Epithelial cell of proximal tubule (primary cell): ENCODE measurements around the gene SH3TC2. TPM values are rescaled to one million over a fixed set of nuclear protein-coding genes. Genes with fewer than 3 reads are reported as not detected.
"Not testable (repeated sequence)": the region's sequence is repeated elsewhere in the genome, so short reads cannot be mapped to it uniquely, and the experiment has no call there.

Experiments
- DNase-seq: peaks from one replicate; pipeline ENCODE4 v3.0.0-alpha.2; 2011; ENCODE audit warnings: low read depth
- H3K4me3 ChIP-seq: 2 replicates; pipeline ENCODE4 v1.5.1; 2011; ENCODE audit warnings: low read depth, mild to moderate bottlenecking, low read length
- total RNA-seq: library from RNA; depleted of rRNA; stranded (reverse); fragments of >200 nt; gene quantifications from 2 replicates; pipeline ENCODE4 v1.2.3, GENCODE V29; 2015
- TF ChIP-seq, protein P1 (sequence below): conservative IDR thresholded peaks from 2 replicates; pipeline ENCODE4 v1.5.1; 2012; ENCODE audit warnings: low read depth, mild to moderate bottlenecking, low read length

SH3TC2 gene
- total RNA-seq, 1 donor from 2014 or later = 2.7 TPM

DNA sequence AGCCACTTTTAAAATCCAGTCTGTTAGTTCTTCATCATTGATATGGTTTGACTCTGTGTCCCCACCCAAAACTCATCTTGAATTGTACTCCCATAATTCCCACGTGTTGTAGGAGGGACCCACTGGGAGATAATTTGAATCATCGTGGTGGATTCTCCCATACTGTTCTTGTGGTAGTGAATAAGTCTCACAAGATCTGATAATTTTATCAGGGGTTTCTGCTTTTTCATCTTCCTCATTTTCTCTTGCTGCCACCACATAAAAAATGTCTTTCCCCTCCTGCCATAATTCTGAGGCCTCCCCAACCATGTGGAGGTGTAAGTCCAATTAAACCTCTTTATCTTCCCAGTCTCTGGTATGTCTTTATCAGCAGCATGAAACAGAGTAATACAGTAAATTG, 26.9 kb upstream of the SH3TC2 start:
- TF ChIP-seq, protein P1, sequence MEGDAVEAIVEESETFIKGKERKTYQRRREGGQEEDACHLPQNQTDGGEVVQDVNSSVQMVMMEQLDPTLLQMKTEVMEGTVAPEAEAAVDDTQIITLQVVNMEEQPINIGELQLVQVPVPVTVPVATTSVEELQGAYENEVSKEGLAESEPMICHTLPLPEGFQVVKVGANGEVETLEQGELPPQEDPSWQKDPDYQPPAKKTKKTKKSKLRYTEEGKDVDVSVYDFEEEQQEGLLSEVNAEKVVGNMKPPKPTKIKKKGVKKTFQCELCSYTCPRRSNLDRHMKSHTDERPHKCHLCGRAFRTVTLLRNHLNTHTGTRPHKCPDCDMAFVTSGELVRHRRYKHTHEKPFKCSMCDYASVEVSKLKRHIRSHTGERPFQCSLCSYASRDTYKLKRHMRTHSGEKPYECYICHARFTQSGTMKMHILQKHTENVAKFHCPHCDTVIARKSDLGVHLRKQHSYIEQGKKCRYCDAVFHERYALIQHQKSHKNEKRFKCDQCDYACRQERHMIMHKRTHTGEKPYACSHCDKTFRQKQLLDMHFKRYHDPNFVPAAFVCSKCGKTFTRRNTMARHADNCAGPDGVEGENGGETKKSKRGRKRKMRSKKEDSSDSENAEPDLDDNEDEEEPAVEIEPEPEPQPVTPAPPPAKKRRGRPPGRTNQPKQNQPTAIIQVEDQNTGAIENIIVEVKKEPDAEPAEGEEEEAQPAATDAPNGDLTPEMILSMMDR = no peak
- no peak for DNase-seq

DNA sequence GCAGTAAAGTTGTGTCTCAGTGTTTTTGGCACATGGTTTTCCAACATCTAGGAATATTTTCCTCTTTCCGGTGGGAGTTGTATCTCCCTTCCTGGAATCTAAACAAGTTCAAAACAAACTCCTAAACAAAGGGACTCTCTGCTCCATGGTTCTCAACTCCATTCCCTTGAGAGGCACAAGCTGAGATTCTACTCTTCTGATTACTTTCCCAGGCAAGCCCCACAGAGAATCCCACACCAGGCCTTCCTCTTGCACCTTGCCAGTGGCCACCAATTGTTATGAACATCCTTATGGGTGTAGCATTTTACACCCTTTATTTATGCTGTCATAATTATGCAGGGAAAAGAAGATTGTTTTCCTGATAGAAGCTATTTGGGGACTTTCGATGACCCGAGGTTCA, 25.8 kb upstream of the SH3TC2 start:
- TF ChIP-seq, protein P1 = no peak
- no peak for DNase-seq
- H3K4me3 ChIP-seq = no peak overlapping the region

More for the DNA sequence above, 26.9 kb upstream of the SH3TC2 start:
- H3K4me3 ChIP-seq = no peak overlapping the region

DNA sequence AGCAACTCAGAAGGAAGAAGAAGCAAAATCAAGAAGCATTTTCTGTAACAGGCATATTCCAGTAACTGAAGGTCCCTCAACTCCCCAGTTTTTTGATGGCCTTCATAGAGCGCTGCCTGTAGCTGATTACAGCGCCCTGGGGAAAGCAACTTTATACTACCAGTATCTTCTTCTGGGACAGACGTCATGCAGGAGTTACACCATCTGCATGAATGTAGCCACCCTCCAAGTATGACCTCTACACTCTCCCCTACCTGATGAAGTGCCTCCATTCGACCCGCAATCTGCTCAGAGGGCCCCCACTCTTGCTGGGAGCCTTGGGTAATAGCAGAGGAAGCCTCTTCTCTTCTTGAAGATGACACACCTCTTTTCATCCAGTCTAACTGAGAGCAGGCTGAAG, 21.0 kb upstream of the SH3TC2 start:
- DNase-seq = no peak
- TF ChIP-seq, protein P1 = no peak
- H3K4me3 ChIP-seq = no peak overlapping the region

DNA sequence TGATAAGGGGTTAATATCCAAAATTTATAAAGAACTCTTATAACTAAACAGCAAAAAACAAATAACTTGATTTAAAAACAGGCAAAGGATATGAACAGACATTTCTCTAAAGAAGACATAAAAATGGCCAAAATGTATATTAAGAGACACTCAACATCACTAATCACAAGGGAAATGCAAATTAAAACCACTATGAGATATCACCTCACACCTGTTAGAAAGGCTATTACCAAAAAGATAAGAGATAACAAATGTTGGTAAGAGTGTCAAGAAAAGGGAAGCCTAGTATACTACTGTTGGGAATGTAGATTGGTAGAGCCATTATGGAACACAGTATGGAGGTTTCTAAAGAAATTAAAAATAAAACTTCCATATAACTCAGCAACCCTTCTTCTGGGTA, 19.4 kb upstream of the SH3TC2 start:
- no peak for DNase-seq
- TF ChIP-seq, protein P1 = no peak
- H3K4me3 ChIP-seq = no peak overlapping the region

DNA sequence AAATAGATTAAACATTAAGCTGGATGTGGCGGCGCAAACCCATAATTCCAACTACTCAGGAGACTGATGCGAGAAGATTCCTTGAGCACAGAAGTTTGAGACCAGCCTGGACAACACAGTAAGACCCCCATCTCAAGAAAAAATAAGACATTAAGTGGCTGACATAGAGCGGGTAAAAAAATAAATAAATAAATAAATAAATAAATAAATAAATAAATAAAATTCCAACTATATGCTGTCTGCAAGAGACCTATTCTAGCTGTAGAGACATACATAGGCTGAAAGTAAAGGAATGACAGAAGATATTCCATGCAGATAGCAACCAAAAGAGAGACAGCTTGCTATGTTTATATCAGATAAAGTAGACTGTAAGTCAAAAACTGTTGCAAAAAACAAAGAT, 17.4 kb upstream of the SH3TC2 start:
- TF ChIP-seq, protein P1 = no peak
- no peak overlapping the region for H3K4me3 ChIP-seq
- DNase-seq = no peak

DNA sequence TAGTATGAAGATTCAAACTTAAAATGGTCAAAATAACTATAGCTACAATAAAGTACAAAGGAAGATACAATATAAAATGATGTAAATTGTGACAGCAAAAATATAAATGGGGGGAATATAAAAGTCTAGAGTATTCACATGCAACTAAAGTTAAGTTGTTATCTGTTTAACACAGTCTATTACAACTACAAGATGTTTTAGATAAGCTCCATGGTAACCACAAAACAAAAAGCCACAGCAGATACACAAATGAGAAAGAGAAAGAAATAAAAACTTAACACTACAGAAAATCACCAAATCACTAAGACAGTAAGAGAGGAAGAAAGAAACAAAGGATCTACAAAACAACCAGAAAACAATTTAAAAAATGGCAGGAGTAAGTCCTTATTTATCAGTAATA, 17.0 kb upstream of the SH3TC2 start:
- TF ChIP-seq, protein P1 = no peak
- no peak for DNase-seq
- H3K4me3 ChIP-seq = no peak overlapping the region

DNA sequence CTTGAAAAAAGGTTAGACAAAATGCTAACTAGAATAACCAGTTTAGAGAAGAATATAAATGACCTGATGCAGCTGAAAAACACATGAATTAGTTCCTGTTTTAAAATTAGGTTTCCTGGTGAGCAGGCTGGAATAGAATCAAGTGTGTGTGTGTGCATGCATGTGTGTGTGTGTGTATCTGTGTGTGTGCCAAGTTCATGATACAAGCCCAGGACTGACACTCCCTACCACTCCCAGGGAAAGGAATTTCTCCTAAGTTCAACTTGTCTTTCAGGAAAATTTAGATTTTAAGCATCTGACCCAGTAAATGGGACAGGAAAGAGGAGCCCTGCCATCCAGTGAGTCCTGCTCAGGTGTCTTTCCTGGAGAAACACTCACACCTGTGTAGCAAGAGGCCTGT, 11.2 kb upstream of the SH3TC2 start:
- not testable (repeated sequence) for DNase-seq, H3K4me3 ChIP-seq

DNA sequence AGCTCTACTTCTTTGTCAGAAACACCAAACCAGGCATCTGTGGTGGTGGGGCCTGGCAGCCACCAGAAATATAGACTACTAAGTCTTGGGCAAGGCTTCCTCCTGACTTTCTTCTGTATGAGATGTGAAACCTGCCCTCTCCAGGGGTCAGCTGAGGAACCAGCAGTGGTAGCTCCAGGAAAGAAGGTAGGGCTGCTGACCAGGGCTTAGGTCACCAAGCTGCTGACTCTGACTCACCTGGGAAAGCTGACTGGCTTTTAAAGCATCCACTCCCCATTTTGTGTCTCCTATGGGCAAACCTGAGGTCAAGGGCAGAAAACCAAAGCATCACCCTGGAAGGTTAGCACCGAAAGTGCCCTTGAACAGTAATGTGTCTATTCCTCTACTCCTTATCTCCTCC, 10.4 kb upstream of the SH3TC2 start:
- TF ChIP-seq, protein P1 = no peak
- H3K4me3 ChIP-seq = no peak overlapping the region
- no peak for DNase-seq
